Peyer's patch (tissue), 4 donors: Measurements from ENCODE around the gene CDC42EP2.

ENCODE experiments used
- POLR2A ChIP-seq, 2 donors: fragments of 450-650 bp; IDR thresholded peaks; one replicate each; pipeline ENCODE4 v1.5.1; 2017; ENCODE audit warnings: antibody characterized with exemption in 2 of 2, mild to moderate bottlenecking in 2 of 2, moderate library complexity in 2 of 2
- TF ChIP-seq, protein P1 (sequence below), 6 experiments: fragments of 450-650 bp in 4 of 6; fragments of 200-600 bp in 2 of 6; sonication (generic) in 1 of 6; IDR thresholded peaks; one replicate each; pipeline ENCODE4 v1.5.1; 2017 to 2019; ENCODE audit warnings: antibody characterized with exemption in 6 of 6, mild to moderate bottlenecking in 3 of 6, moderate library complexity in 1 of 6

DNA sequence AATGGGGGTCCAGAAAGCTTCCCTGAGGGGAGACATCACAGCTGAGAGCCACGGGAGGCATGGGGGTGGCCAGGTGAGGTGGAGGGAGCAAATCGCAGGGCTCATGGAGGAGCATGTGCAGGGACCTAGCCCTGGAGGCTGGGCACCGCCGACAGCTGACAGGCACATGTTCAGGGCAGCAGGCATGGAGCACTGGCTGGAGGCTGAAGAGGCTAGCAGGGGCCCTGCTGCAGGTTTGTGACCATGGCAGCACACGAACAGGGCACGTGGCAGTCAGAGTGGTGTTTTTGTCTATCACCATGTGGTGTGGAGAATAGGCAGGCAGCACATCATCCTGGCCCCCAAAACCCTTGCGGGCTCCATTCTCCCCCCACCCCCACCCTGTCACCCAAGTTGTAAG lies 10.1 kb upstream of the CDC42EP2 start:
- TF ChIP-seq, protein P1, sequence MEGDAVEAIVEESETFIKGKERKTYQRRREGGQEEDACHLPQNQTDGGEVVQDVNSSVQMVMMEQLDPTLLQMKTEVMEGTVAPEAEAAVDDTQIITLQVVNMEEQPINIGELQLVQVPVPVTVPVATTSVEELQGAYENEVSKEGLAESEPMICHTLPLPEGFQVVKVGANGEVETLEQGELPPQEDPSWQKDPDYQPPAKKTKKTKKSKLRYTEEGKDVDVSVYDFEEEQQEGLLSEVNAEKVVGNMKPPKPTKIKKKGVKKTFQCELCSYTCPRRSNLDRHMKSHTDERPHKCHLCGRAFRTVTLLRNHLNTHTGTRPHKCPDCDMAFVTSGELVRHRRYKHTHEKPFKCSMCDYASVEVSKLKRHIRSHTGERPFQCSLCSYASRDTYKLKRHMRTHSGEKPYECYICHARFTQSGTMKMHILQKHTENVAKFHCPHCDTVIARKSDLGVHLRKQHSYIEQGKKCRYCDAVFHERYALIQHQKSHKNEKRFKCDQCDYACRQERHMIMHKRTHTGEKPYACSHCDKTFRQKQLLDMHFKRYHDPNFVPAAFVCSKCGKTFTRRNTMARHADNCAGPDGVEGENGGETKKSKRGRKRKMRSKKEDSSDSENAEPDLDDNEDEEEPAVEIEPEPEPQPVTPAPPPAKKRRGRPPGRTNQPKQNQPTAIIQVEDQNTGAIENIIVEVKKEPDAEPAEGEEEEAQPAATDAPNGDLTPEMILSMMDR (IDR thresholded peaks at IDR 0.05) = no peak
- no peak for TF ChIP-seq POLR2A (IDR thresholded peaks at IDR 0.05)
